WERI-Rb-1 (cell line): ENCODE measurements around the gene KRT72.

Experiments used
- DNase-seq: peaks from one replicate; pipeline ENCODE4 v3.0.0-alpha.2; 2020
- H3K27ac ChIP-seq: fragments of 250-450 bp; sonication (Bioruptor Pico); 2 replicates; pipeline ENCODE4 v1.5.1; 2020; ENCODE audit warnings: mild to moderate bottlenecking, moderate library complexity
- H3K27me3 ChIP-seq: fragments of 250-450 bp; sonication (Bioruptor Pico); 2 replicates; pipeline ENCODE4 v1.5.1; 2021; ENCODE audit warnings: mild to moderate bottlenecking, low read depth, moderate library complexity; ENCODE audit not compliant: insufficient read depth, severe bottlenecking
- H3K36me3 ChIP-seq: fragments of 250-450 bp; sonication (Bioruptor Pico); 2 replicates; pipeline ENCODE4 v1.5.1; 2020; ENCODE audit warnings: mild to moderate bottlenecking, moderate library complexity
- H3K4me3 ChIP-seq: 2 replicates; pipeline ENCODE4 v1.5.1; 2011; ENCODE audit warnings: low read depth, mild to moderate bottlenecking, control low read depth, low read length
- H3K9me3 ChIP-seq: fragments of 250-450 bp; sonication (Bioruptor Pico); 2 replicates; pipeline ENCODE4 v1.5.1; 2021; ENCODE audit warnings: mild to moderate bottlenecking, moderate library complexity; ENCODE audit not compliant: severe bottlenecking
- TF ChIP-seq, protein P1 (sequence below): IDR thresholded peaks from 2 replicates; pipeline ENCODE4 v1.5.1; 2011; ENCODE audit warnings: low read depth, mild to moderate bottlenecking, control low read depth, inconsistent platforms, low read length

KRT72 gene

GRCh38 chr12:52551216-52551865, 49.9 kb downstream of the KRT72 start:
- Histone ChIP-seq H3K4me3 (no peak overlapping the region), H3K9me3 (no peaks in the 10 kb centered on the region), H3K27me3 (peaks cover 95% of the 10 kb centered on the region), H3K36me3 (no peaks in the 10 kb centered on the region), H3K27ac (no peak overlapping the region)
- peak; percentile 9 for DNase-seq
- TF ChIP-seq, protein P1, sequence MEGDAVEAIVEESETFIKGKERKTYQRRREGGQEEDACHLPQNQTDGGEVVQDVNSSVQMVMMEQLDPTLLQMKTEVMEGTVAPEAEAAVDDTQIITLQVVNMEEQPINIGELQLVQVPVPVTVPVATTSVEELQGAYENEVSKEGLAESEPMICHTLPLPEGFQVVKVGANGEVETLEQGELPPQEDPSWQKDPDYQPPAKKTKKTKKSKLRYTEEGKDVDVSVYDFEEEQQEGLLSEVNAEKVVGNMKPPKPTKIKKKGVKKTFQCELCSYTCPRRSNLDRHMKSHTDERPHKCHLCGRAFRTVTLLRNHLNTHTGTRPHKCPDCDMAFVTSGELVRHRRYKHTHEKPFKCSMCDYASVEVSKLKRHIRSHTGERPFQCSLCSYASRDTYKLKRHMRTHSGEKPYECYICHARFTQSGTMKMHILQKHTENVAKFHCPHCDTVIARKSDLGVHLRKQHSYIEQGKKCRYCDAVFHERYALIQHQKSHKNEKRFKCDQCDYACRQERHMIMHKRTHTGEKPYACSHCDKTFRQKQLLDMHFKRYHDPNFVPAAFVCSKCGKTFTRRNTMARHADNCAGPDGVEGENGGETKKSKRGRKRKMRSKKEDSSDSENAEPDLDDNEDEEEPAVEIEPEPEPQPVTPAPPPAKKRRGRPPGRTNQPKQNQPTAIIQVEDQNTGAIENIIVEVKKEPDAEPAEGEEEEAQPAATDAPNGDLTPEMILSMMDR, result no peak

DNA sequence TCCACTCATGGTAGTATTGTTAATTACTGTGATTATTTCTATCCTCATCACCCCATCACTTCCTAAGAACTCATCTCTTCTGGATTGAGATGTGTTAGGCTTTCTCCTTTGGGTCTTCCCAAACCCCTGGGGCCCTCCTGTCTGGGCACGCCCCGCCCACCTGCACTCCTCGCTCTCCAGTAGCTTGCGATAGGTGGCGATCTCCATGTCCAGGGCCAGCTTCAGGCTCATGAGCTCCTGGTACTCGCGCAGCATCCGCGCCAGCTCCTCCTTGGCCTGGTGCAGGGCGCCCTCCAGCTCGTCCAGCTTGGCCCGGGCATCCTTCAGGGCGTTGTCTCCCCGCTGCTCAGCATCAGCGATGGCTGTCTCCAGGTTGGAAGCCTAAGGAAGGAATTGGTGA, 55.1 kb downstream of the KRT72 start:
- H3K27me3 ChIP-seq, result peaks cover 94% of the 10 kb centered on the region
- H3K9me3 ChIP-seq, result no peaks in the 10 kb centered on the region
- no peak for DNase-seq
- H3K36me3 ChIP-seq, result no peaks in the 10 kb centered on the region
- no peak overlapping the region for H3K4me3 ChIP-seq
- TF ChIP-seq, protein P1, result no peak
- no peak overlapping the region for H3K27ac ChIP-seq

- TF ChIP-seq, protein P1, result no peak
- Histone ChIP-seq H3K27ac (no peak overlapping the region), H3K36me3 (no peaks in the 10 kb centered on the region), H3K27me3 (peaks cover 92% of the 10 kb centered on the region), H3K4me3 (no peak overlapping the region), H3K9me3 (no peaks in the 10 kb centered on the region)
- peak; percentile 9 for DNase-seq
These were observed 57.0 kb downstream of the KRT72 start for GRCh38 chr12:52543985-52544883.

GRCh38 chr12:52542785-52543318, 58.4 kb downstream of the KRT72 start:
- TF ChIP-seq, protein P1, result no peak
- no peak overlapping the region for H3K27ac ChIP-seq
- no peak overlapping the region for H3K4me3 ChIP-seq
- no peaks in the 10 kb centered on the region for H3K36me3 ChIP-seq
- H3K9me3 ChIP-seq, result no peaks in the 10 kb centered on the region
- no peak for DNase-seq
- peaks cover 94% of the 10 kb centered on the region for H3K27me3 ChIP-seq

GRCh38 chr12:52542157-52542556, 59.1 kb downstream of the KRT72 start:
- no peaks in the 10 kb centered on the region for H3K9me3 ChIP-seq
- TF ChIP-seq, protein P1, result no peak
- no peak for DNase-seq
- no peak overlapping the region for H3K27ac ChIP-seq
- no peak overlapping the region for H3K4me3 ChIP-seq
- H3K36me3 ChIP-seq, result no peaks in the 10 kb centered on the region
- H3K27me3 ChIP-seq, result peaks cover 94% of the 10 kb centered on the region
